T-helper 1 cell (primary cell): ENCODE results near the gene NKAIN4.

Experiments used
- DNase-seq, 5 donors: peaks; one replicate each; pipeline ENCODE4 v3.0.0-alpha.2; 2012 to 2020

The NKAIN4 gene

DNA sequence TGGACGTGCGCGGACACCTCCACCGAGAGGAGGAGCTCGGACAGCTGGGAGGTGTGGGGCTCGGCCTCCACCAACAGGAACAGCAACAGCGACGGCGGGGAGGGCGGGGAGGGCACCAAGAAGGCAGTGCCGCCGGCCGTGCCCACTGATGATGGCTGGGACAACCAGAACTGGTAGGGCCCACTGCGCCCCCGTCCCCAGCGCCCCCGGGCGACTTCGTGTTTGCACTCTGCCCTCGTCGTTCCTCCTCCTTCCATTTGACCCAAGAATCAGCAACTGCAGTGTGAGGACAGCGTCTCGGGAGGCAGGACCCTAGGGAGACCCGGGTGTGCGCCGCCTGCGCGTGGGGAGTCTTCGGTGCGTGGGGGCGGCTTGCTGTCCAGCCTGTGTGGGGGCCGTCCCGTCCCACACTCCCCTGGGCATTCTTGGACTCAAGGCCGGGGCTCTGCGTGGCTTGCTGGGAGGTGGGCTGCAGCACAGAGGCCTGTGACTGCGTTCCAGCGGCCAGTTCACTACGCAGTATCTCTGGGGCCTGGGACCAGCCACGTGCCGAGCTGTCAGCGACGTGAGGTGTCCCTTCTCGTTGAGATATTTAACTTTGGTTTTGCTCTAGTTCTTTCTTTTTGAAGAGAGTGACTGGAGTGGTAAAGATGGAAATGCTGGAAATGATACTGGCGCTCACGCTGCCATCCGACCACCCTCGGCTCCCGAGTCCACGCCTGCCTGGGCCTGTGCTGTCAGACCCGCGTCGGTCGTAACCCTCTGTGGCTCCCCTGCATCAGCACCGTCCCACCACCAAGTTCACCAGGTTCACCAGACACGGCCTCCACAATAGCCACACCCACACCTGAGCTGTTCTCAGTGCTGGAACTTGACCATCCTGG lies 33.7 kb upstream of the NKAIN4 start:
- no peak for DNase-seq

- DNase-seq, result no peak
These were observed 32.8 kb upstream of the NKAIN4 start for GRCh38 chr20:63286781-63287696.

DNA sequence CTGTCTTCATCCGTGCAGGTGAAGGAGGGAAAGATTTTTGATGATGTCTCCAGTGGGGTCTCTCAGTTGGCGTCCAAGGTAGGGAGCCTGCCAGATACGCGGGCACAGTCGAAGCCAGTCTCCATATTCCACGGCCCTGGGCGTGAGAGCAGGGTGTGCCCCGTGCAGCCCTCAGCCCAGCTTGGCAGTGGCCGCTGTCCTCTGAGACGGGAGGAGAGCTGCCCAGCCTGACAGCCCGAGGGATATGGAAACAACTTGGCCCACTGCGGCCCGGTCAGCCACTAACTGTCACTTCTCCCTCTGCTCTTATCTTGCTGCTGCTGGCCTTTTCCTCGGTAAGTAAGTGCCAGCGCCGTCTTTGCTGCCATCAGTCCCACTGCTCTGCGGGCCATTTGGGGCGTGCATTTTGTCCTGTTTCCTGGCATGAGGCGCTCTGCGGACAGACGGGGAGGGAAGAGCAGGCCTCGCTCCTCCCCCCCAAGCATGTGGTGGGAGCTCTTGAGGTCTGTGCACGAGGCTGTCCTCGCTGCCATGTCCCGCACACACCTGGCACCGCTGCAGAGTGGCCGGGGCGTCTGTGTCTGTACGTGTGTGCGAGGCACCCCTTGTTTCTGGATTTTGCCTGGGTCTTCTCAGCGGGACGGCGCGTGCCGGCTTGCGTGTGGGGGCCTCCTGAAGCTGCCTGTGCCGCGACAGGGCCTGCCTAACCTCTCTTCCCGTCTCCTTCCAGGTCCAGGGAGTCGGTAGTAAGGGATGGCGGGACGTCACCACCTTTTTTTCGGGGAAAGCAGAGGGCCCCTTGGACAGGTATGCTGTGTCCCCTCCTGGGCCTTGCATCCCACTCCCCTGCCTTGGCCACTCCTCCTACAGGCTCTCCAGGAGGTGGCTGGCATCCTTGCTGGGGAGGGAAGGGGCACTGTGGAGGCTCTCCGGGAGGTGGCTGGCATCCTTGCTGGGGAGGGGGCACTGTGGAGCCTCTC lies 31.7 kb upstream of the NKAIN4 start:
- DNase-seq, result no peak

- no peak for DNase-seq
These were observed 30.8 kb upstream of the NKAIN4 start for GRCh38 chr20:63284981-63285524.

DNA sequence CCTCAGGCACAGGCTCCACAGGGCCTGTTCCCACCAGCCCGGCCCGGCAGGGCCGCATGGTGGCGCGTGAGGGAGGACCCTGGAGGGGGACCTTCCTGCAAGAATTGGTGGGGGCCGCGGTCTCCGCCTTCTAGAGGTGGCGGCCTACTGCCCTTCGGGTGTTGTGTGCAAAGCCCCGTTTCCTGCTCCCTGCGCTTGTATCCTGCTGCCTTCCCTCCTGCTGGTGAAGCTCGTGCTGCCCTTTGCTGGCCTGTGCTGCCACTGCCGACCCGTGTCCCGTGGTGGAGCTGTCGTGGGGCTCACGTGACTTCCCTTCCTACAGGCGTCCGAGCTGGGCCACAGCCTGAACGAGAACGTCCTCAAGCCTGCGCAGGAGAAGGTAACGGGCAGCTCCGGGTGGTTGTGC lies 30.3 kb upstream of the NKAIN4 start:
- no peak for DNase-seq

DNA sequence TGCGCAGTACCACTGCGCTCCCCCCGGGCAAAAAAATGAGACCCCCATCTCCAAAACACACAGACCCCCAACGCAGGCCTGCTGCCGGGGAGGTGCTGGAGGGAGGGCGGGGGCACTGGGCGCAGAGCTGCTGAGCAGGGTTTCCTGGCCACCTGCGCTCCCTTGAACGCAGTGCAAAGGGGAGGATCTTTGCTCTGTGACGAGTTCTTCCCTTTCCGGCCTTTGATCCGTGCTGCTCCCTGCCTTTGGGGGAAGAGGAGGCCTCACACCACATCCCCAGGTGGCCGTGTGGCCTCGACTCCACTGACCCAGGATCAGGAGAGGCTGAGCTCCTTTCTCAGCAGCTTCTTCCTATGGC lies 29.8 kb upstream of the NKAIN4 start:
- DNase-seq, result peak in 1 of 5 donors; percentile 38

GRCh38 chr20:63283397-63284082 lies 29.3 kb upstream of the NKAIN4 start:
- no peak for DNase-seq

DNA sequence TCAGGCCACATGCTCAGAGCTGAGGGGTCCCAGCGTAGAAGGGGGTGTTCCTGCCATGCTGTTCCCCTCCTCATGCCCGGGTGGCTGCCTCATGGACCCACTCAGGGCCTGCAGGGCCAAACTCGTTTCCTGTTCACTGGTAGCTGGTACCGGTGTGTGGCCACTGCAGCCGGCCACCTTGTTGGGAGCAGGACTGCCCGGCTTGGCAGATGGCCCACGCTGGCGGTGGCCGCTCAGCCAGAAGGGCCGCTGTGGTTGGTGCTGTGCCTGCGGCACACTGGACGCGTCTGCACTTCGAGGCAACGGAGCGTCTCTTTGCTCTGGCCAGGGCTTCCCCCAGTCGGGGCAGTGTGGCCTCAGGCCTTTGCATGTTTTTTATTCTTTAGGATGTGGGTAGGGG lies 28.7 kb upstream of the NKAIN4 start:
- DNase-seq, result no peak

GRCh38 chr20:63281742-63282665 lies 27.7 kb upstream of the NKAIN4 start:
- no peak for DNase-seq

- DNase-seq, result no peak
These were observed 26.8 kb upstream of the NKAIN4 start for GRCh38 chr20:63280929-63281545.

DNA sequence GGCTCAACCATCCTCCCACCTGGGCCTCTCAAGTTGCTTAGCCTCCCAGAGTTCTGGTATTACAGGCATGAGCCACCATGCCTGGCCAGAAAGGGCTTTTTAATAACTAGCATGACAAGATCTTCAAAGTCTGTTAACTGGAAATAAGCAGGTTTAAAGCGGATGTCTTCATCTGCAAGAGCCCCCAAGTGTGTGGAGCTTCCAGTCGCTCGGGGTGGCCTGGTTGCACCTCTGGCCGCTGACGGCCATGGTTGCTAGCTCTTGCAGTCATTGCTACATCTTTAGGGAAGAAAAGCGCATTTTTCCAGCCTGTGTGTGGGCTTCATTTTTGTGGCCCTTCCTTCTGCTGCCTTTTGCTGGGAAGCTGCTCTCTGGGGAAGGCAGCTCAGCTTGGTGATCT lies 26.1 kb upstream of the NKAIN4 start:
- DNase-seq, result no peak

DNA sequence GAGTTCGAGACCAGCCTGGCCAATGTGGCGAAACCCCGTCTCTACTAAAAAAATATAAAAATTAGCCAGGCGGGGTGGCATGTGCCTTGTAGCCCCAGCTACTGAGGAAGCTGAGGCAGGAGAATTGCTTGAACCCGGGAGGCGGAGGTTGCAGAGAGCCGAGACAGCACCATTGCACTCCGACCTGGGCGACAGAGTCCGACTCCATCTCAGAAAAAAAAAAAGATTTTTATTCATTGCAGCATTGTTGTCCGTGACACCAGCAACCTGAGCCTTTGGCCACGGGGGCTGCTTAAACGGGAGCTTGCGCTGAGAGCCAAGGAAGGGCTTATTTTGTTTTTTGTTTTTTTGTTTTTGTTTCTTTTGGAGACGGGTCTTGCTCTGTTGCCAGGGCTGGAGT lies 25.7 kb upstream of the NKAIN4 start:
- no peak for DNase-seq

GRCh38 chr20:63278661-63279060 lies 24.4 kb upstream of the NKAIN4 start:
- no peak for DNase-seq

GRCh38 chr20:63277466-63278272 lies 23.4 kb upstream of the NKAIN4 start:
- no peak for DNase-seq

DNA sequence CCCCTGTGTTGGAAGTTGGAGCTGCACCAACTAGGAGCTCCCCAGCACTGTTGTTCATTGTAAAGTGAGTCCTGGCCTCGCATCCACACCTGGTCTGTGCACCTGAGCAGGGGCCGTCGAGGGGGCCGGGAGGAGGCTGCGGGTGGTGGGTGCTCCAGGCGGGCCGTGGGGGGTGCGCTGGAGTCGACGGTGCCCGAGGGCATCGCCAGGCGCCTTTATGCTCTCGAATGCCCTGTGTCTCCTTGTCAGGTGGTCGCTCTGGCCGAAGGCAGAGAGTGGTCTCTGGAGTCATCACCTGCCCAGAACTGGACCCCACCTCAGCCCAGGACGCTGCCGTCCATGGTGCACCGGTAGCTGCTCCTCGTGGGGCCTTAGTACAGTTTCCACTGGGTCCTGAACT lies 22.7 kb upstream of the NKAIN4 start:
- no peak for DNase-seq

- no peak for DNase-seq
These were observed 21.6 kb upstream of the NKAIN4 start for GRCh38 chr20:63275825-63276224.

GRCh38 chr20:63274381-63275228 lies 20.3 kb upstream of the NKAIN4 start:
- no peak for DNase-seq
